HFFc6 (cell line): ENCODE data around the gene KIAA1217. TPM values are rescaled to one million over a fixed set of nuclear protein-coding genes. Genes with fewer than 3 reads are reported as not detected.

ENCODE experiments used
- DNase-seq: peaks from one replicate; pipeline ENCODE4 v3.0.0-alpha.2; 2018
- H3K27ac Mint-ChIP-seq: 2 replicates; pipeline ENCODE4 v1.8.0; 2020; ENCODE audit warnings: mild to moderate bottlenecking, mixed read lengths
- H3K27me3 Mint-ChIP-seq: 2 replicates; pipeline ENCODE4 v1.8.0; 2021; ENCODE audit warnings: mild to moderate bottlenecking, moderate library complexity, mixed read lengths; ENCODE audit not compliant: insufficient read depth
- H3K36me3 Mint-ChIP-seq: 2 replicates; pipeline ENCODE4 v1.8.0; 2021; ENCODE audit warnings: low read depth, mixed read lengths
- H3K4me1 Mint-ChIP-seq: 2 replicates; pipeline ENCODE4 v1.8.0; 2020; ENCODE audit warnings: low read depth, mixed read lengths
- H3K4me3 Mint-ChIP-seq: 2 replicates; pipeline ENCODE4 v1.8.0; 2020; ENCODE audit warnings: mild to moderate bottlenecking, moderate library complexity, mixed read lengths
- H3K9me3 Mint-ChIP-seq: 2 replicates; pipeline ENCODE4 v1.8.0; 2020; ENCODE audit warnings: mild to moderate bottlenecking, mixed read lengths
- total RNA-seq, 6 experiments: library from RNA; stranded (reverse); fragmentation: NEBNext Ultra II Directional; extraction: Animal tissue kit (Norgen Biotek cat#: 25700); gene quantifications; 2 replicates in 1 of 6; 3 replicates in 5 of 6; pipeline ENCODE4 v1.2.3, GENCODE V29; 2021
- TF ChIP-seq, protein P1 (sequence below): fragments of 200-600 bp; sonication (generic); IDR thresholded peaks from 2 replicates; pipeline ENCODE4 v1.5.0; 2021; ENCODE audit warnings: antibody characterized with exemption, mild to moderate bottlenecking

The KIAA1217 gene
- total RNA-seq, 6 experiments from 2014 or later: 1.3 to 2.1 (median 2.0) TPM

DNA sequence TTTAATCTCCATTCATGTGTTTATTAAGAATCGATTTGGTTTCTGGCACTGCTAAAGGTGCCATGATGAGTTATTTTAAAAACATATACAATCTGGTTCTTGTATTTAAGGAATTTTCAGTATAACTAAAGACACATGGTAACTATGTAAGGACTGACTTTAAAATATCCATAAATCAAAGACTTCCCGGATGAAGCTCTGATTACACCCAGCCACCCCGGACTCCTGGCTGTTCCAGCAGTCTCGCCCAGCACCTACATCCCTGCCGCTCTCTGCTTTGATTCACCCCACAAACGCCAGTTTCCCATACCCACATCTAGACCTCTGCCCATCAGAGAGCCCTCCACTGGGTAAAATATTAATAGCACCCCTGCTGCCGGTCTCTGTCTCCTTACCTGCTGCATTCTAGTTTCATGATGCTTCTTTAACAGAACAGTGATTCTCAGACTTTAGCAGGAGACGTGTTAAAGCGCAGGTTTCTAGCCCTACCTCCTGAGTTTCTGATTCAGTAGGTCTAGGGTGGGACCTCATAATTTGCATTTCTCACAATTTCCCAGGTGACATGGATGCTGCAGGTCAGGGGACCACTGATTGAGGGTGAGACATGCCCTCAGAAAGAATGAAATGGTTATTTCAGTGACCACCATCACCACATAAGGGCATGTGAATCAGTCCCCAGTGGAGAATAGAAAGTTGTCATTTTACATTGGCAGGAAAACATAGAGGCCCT is 185.7 kb downstream of the KIAA1217 start:
- TF ChIP-seq, protein P1, sequence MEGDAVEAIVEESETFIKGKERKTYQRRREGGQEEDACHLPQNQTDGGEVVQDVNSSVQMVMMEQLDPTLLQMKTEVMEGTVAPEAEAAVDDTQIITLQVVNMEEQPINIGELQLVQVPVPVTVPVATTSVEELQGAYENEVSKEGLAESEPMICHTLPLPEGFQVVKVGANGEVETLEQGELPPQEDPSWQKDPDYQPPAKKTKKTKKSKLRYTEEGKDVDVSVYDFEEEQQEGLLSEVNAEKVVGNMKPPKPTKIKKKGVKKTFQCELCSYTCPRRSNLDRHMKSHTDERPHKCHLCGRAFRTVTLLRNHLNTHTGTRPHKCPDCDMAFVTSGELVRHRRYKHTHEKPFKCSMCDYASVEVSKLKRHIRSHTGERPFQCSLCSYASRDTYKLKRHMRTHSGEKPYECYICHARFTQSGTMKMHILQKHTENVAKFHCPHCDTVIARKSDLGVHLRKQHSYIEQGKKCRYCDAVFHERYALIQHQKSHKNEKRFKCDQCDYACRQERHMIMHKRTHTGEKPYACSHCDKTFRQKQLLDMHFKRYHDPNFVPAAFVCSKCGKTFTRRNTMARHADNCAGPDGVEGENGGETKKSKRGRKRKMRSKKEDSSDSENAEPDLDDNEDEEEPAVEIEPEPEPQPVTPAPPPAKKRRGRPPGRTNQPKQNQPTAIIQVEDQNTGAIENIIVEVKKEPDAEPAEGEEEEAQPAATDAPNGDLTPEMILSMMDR: no peak
- Mint-ChIP-seq H3K27me3 (peaks cover 14% of the 10 kb centered on the region), H3K4me1 (no peaks in the 10 kb centered on the region), H3K9me3 (no peaks in the 10 kb centered on the region), H3K4me3 (no peak overlapping the region), H3K27ac (no peak overlapping the region), H3K36me3 (no peaks in the 10 kb centered on the region)
- no peak for DNase-seq

DNA sequence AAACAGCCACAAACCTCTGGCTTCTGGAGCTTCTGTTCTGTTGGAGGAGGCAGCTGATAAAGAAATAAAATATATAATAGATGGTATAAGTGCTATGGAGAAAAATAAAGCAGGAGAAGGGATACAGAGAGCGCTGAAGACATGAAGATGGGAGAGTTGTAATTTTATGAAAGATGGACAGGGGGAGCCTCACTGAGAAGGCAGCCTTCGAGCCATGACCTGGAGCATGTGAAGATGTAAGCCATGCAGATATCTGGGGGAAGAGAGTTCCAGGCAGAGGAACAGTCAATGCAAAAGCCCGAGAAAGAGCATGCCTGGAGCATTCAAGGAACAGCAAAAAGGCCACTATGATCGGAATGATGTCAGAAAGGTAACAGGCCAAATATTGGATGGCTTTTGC is 187.5 kb downstream of the KIAA1217 start:
- H3K36me3 Mint-ChIP-seq: no peaks in the 10 kb centered on the region

DNA sequence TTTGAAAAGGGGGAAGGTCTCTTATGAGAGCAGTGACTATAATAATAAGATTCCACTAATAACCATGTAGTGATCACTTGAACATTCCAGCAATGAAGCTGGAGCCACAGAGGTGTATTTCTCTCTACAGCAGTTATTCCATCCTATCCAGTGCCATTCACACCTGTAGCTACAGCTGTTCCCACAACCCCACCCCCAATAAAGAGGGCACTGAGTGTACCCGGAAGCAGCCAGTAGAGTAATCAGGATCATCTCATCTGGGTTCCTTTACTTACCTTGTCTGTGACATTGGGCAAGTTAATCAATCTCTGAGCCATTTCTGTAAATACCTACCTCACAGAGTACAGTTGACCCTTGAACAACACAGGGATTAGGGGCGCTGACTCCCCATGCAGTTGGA is 188.7 kb downstream of the KIAA1217 start:
- Mint-ChIP-seq H3K27ac (no peak overlapping the region), H3K27me3 (peaks cover 15% of the 10 kb centered on the region), H3K4me3 (no peak overlapping the region), H3K4me1 (no peaks in the 10 kb centered on the region), H3K9me3 (no peaks in the 10 kb centered on the region), H3K36me3 (no peaks in the 10 kb centered on the region)
- DNase-seq: no peak
- TF ChIP-seq, protein P1: no peak

More for the DNA sequence above, 187.5 kb downstream of the KIAA1217 start:
- H3K9me3 Mint-ChIP-seq: no peaks in the 10 kb centered on the region
- DNase-seq: no peak
- TF ChIP-seq, protein P1: peak; percentile 51
- H3K4me3 Mint-ChIP-seq: no peak overlapping the region
- peaks cover 14% of the 10 kb centered on the region for H3K27me3 Mint-ChIP-seq
- no peak overlapping the region for H3K27ac Mint-ChIP-seq
- H3K4me1 Mint-ChIP-seq: no peaks in the 10 kb centered on the region

DNA sequence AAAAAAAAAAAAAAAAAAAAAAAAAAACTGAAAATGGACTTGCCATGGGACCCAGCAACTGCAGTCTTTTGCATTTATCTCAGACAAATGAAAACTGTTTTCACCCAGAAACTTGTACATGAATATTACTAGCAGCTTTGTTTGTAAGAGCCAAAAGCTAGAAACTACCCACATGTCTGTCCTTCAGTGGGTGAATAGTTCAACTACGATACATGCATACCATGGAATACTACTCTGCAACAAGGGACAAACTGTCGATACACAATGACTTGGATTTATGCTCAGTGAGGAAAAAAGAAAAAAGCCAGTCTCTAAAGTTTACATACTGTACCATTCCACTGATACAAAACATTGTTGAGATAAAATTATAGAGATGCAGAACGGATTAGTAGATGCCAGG is 195.6 kb downstream of the KIAA1217 start:
- H3K9me3 Mint-ChIP-seq: no peaks in the 10 kb centered on the region
- H3K4me1 Mint-ChIP-seq: no peaks in the 10 kb centered on the region
- H3K27ac Mint-ChIP-seq: no peak overlapping the region
- TF ChIP-seq, protein P1: no peak
- no peak overlapping the region for H3K4me3 Mint-ChIP-seq
- H3K27me3 Mint-ChIP-seq: peaks cover 2% of the 10 kb centered on the region
- no peak for DNase-seq
- H3K36me3 Mint-ChIP-seq: no peaks in the 10 kb centered on the region

DNA sequence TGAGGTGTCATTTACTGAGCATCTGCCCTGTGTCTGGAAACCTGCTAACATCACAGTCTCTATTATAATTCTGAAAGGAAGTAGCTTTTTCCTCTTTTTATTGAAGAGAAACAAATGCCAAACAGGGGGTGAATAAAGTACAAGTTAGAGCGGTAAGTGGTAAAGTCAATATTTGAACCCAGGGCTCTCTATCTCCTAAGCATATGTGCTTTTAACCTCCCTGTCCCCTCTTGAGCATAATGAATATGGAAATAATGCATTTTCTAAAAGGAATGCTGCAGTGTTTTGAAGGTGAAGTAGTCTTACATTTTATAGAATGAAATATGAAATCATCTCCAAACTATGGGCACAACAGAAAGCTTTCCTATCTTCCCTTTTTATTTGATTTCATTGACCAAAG is 196.7 kb downstream of the KIAA1217 start:
- Mint-ChIP-seq H3K4me3 (no peak overlapping the region), H3K9me3 (no peaks in the 10 kb centered on the region), H3K36me3 (no peaks in the 10 kb centered on the region), H3K27me3 (peaks cover 2% of the 10 kb centered on the region), H3K4me1 (no peaks in the 10 kb centered on the region), H3K27ac (no peak overlapping the region)
- TF ChIP-seq, protein P1: no peak
- DNase-seq: no peak
